ENCODE measurements around the gene LIG3. TPM values are rescaled to one million over a fixed set of nuclear protein-coding genes. Genes with fewer than 3 reads are reported as not detected.

LIG3 gene
- total and polyA plus RNA-seq, 2 of the 13 experiments (the other 11 are each of a cell fraction or from before 2014, with no cell fraction given) = 34.4 to 36.2 TPM

- TF ChIP-seq ZNF564 (CRISPR knock-in tag; IDR thresholded peaks at IDR 0.05) (no peak), ZNF710 (CRISPR knock-in tag; IDR thresholded peaks at IDR 0.05; ENCODE audit: borderline replicate concordance) (no peak), ZNF225 (CRISPR knock-in tag; IDR thresholded peaks at IDR 0.05) (no peak), JDP2 (CRISPR knock-in tag; IDR thresholded peaks at IDR 0.05; ENCODE audit: borderline replicate concordance) (no peak), ZNF569 (CRISPR knock-in tag; IDR thresholded peaks at IDR 0.05; ENCODE audit: borderline replicate concordance) (no peak), ZNF382 (CRISPR knock-in tag; IDR thresholded peaks at IDR 0.05; ENCODE audit: borderline replicate concordance) (no peak), RBM39 (IDR thresholded peaks at IDR 0.05; ENCODE audit: low read depth, low read length, poor library complexity, severe bottlenecking) (no peak), ZNF639 (CRISPR knock-in tag; conservative IDR thresholded peaks at IDR 0.05) (0 out of 2 replicates have a peak, but pooled peaks have one; percentile 27), ZNF83 (CRISPR knock-in tag; IDR thresholded peaks at IDR 0.05; ENCODE audit: borderline replicate concordance) (no peak), ZNF747 (CRISPR knock-in tag; IDR thresholded peaks at IDR 0.05; ENCODE audit: borderline replicate concordance) (no peak), RFX5 (IDR thresholded peaks at IDR 0.05; ENCODE audit: low read depth, low read length) (no peak), CSRNP1 (CRISPR knock-in tag; IDR thresholded peaks at IDR 0.05) (0 out of 2 replicates have a peak, but pooled peaks have one; percentile 51), FOXJ3 (CRISPR knock-in tag; IDR thresholded peaks at IDR 0.05; ENCODE audit: borderline replicate concordance) (no peak), RXRB (CRISPR knock-in tag; IDR thresholded peaks at IDR 0.05; ENCODE audit: borderline replicate concordance) (no peak; the same call in 1 of the 2 replicates), ZSCAN29 (CRISPR knock-in tag; conservative IDR thresholded peaks at IDR 0.05) (0 out of 2 replicates have a peak, but pooled peaks have one; percentile 15), ETS1 (CRISPR knock-in tag; IDR thresholded peaks at IDR 0.05) (no peak), FOXP4 (CRISPR knock-in tag; IDR thresholded peaks at IDR 0.05) (peak; percentile 39), NR2C2 (CRISPR knock-in tag; IDR thresholded peaks at IDR 0.05; ENCODE audit: borderline replicate concordance) (0 out of 2 replicates have a peak, but pooled peaks have one; percentile 11), TAF1 (CRISPR knock-in tag; IDR thresholded peaks at IDR 0.05) (peak; percentile 72), HDAC6 (IDR thresholded peaks at IDR 0.05; ENCODE audit: low read depth, low read length) (no peak), CBFB (CRISPR knock-in tag; IDR thresholded peaks at IDR 0.05) (0 out of 2 replicates have a peak, but pooled peaks have one; percentile 49)
Observed at GRCh38 chr17:34980353-34980680, at the start of gene LIG3 (continued).

Measured in HepG2 (cell line).